Right forelimb (tissue), 1 donor: ENCODE data around the gene OTUD3.

Experiments used
- DNase-seq: peaks from one replicate; pipeline ENCODE4 v3.0.0-alpha.2; 2018

The OTUD3 gene

DNA sequence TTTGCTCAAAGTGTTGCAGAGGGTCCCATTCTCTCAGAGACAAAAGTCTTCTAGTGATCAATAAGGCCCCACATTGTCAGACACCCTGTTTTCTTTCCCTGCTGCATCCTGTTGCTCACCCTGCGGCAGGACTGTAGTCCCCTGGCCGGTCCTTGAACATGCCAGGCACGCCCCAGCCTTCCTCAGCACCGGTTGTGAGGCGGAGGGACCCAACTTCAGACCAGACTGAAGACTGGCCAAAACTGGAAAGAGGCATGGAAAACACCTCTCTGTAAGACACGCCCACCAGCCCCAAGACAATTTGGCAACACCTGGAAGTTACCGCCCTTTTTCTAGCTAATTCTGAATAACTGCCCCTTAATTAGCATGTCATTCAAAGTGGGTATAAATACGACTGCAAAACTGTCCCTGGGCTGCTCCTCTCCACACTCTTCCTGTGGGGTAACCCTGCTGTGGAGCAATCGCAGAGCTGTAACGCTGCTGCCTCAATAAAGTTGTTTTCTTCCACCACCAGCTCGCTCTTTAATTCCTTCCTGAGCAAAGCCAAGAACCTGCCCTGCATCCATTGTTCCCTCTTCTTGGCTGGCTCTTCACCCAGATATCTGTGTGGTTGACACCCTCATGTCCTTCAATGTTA is 73.5 kb downstream of the OTUD3 start:
- no peak for DNase-seq

- DNase-seq = no peak
These were observed 75.6 kb downstream of the OTUD3 start for GRCh38 chr1:19957779-19958178.

DNA sequence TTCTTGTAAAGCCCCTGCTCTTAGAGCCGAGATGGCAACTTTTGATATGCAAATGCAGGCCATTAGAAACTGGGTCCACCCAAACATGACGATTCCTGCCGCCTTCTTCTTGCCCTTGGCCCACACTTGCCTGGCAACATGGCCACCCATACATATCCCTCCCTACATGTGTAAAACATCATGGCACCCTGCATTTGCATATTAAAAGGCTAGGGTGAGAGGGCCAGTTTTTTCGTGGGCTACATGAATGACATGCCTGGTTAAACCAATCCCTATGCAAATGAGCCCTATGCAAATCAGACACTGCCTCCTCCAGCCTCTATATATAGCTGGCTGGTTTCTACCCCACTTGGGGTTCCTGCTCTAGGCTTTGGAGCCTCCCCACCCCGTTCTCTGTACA is 78.4 kb downstream of the OTUD3 start:
- DNase-seq = no peak
